ENCODE data around the gene ANLN.
A peak's percentile ranks its signal among the peaks of the same experiment; 100 is the strongest.
"Not testable (repeated sequence)": the region's sequence is repeated elsewhere in the genome, so short reads cannot be mapped to it uniquely, and the experiment has no call there.

ANLN gene

DNA sequence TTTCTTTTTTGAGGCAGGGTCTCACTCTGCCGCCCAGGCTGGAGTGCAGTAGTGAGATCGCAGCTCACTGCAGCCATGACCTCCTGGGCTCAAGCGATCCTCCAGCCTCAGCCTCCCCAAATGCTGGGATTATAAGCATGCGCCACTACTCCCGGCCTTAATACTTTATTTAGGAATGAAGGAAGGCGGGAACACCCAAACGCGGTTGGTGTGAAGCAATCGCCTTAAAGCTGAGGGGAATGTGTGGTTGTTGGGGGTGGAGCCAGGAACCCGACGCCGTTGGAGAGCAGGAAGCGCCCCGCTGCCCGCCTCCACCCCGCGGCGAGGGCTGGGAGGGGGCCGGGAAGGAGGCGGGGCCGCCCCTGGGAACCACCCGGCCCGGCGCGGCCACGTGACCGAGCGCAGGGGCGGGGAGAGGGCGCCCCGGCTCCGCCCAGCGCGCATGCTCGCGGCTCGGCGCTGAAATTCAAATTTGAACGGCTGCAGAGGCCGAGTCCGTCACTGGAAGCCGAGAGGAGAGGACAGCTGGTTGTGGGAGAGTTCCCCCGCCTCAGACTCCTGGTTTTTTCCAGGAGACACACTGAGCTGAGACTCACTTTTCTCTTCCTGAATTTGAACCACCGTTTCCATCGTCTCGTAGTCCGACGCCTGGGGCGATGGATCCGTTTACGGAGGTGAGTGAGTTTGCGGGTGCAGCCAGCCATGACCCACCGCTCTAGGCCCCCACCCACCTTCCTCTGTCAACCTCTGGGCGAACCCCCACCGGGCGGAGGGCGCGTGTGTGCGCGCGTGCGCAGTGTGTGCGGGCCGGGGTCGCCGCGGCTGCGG lies at the start of gene ANLN:
Gene ANLN, plus strand, starts transcription at position 492 of the 828 bp plus-strand sequence. Its CDS starts 165 bp downstream, at position 657.
- peak; percentile 87 for DNase-seq

GRCh38 chr7:36343548-36343947 lies 46.1 kb upstream of the ANLN start:
- no peak for DNase-seq

DNA sequence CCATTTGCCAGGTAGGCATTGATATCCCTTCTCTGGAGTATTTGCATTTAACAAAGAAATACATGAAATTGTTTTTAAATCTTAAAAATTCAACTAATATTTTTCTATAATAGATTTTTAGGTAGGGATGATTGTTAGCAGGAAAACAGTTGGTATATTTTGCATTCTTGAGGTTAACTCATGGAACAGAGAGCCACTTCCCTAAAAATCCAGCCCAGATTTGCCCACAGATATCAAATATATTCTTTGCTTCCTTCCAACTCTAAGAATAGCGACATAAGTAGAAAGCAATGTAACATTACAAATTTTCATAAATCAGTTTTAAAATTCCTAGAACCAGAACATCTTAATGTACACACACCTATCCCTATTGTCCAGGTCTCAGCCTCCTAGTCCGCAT lies 45.0 kb upstream of the ANLN start:
- no peak for DNase-seq

DNA sequence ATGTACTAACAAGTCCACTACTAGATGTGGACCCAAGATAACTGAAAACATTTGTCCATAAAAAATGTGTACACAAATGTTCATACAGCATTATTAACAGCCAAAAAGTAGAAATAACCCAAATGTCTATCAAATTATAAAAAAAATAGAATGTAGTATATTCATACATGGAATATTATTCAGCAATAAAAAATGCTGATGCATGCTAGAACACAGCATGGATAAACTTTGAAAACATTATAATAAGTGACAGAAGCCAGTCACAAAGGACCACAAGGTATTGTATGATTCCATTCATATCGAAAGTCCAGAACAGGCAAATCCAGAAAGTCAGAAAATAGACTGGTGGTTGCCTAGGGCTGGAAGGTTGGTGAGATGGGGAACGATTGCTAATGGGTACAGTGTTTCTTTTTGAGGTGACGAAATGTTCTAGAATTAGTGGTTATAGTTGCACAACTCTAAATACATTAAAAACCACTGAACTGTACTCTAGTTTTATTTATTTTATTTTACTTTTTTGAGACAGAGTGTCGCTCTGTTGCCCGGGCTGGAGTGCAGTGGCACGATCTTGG lies 43.3 kb upstream of the ANLN start:
- no peak for DNase-seq

- no peak for DNase-seq
These were observed 41.4 kb upstream of the ANLN start for GRCh38 chr7:36348256-36348655.

DNA sequence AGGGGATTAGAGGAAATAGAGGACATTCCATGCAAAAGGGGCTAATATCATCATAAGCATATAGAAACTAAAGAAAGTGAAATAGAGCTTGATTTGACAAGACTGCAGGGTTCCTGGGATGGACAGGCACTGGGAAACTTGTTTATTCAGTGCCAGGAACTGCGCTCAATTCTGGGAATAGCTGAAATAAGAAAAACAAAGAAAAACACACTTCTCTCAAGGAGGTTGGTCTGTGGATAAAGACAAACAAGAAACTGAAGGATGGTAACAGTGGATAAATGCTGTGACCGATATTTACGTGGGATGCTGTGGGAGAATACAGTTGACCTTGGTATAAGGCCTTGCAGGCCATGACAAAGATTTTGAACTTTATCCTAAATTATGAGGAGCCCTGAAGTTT lies 40.9 kb upstream of the ANLN start:
- no peak for DNase-seq

- no peak for DNase-seq
These were observed 40.0 kb upstream of the ANLN start for GRCh38 chr7:36349626-36350025.

GRCh38 chr7:36355490-36355889 lies 34.2 kb upstream of the ANLN start:
- DNase-seq, result no peak

- no peak for DNase-seq
These were observed 32.6 kb upstream of the ANLN start for GRCh38 chr7:36357054-36357453.

- no peak for DNase-seq
These were observed 31.1 kb upstream of the ANLN start for GRCh38 chr7:36358589-36358988.

DNA sequence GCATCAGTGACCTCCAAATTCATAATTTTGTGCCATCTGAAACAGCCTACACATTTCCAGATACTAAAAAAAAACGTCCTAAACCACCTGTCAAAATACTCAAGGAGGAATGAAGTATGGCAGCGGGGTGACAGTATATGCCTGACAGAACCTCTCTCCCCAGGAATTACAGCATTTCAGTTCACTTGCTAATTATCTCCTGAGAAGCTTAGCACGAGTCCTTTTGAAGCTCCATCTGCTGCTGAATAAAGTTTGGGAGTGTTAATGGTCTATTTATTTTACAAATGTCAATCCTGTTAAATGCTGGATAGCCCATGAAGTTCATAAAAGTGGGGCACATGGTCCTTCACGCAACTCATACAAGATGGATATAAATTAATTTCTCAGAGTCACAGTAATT lies 29.4 kb upstream of the ANLN start:
- DNase-seq, result no peak

- no peak for DNase-seq
These were observed 28.4 kb upstream of the ANLN start for GRCh38 chr7:36361227-36361626.

- DNase-seq, result no peak
These were observed 26.1 kb upstream of the ANLN start for GRCh38 chr7:36363515-36363914.

DNA sequence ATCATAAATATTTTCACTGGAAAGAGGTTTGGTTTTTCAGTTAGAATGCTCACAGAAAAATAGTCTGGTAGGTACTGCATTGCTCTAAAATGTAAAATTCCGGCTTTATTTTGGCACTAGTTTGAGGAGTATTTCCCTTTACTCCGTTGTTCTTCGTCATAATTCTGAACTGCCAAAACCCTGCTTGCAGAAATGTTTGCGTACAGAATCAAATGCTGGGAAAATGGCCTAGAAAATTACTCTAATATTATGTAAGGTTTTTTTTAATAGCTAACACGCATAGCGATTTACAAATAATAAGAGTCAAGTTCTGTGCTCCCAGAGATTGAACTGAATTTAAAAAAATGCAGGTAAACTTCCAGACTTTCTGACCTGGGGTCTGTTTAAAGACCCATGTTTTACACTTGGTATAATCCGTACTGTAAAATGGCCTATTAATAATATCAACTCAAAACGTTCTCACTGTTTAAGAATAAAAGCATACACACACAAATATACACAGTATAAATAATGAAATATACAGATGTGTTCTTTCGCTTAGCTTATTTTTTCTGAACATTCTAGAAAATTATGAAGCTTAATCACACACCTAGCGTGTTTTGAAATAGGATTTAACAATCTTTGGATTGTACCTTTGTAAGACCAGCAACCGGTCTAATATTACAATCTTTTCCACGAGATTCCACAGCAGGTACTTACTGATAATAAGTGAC lies 23.5 kb upstream of the ANLN start:
- DNase-seq, result no peak

GRCh38 chr7:36366718-36367560 lies 22.7 kb upstream of the ANLN start:
- peak; percentile 92 for DNase-seq

- DNase-seq, result no peak
These were observed 22.0 kb upstream of the ANLN start for GRCh38 chr7:36367561-36368077.

DNA sequence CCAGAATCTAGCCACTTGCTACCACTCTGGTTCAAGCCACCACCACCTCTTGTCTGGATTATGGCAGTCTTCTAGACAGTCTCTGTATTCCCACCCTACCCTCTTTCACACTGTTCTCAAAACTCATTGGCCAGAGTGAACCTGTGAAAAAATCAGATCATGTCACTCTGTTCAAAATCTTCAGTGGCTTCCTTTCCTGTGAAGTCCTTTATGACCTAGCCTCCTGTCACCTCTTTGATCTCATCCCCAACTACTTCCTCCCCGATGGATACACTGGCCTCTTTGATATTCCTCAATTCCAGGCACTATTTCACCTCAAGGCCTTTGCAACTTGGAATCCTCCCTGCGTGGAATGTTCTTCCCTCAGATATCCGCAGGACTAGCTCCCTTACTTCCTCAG lies 21.2 kb upstream of the ANLN start:
- no peak for DNase-seq

DNA sequence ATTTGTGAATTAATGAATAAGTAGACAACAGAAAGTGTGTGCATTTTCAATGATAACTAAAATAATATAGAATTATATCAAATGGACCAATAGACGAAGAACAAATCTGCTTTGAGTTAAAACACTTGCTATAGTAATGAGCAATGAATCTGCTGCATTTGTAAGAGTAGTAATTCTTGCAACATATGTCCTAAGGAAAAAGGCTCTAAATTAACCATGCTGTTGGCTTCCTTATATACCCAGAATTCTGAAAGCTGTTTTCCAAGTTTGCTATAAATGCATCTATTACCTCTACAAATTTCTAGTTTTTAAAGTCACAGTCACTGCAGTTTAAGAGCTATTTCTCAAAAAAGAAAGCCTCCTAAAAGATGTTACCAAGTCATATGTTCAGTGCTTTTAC lies 20.5 kb upstream of the ANLN start:
- no peak for DNase-seq

GRCh38 chr7:36370046-36370445 lies 19.6 kb upstream of the ANLN start:
- DNase-seq, result no peak

- DNase-seq, result no peak
These were observed 17.5 kb upstream of the ANLN start for GRCh38 chr7:36372156-36372555.

- not testable (repeated sequence) for DNase-seq
These were observed 11.1 kb upstream of the ANLN start for GRCh38 chr7:36378555-36378954.

GRCh38 chr7:36379831-36380504 lies 9.7 kb upstream of the ANLN start:
- DNase-seq, result no peak
